Measurements from ENCODE around the gene SOX15. TPM values are rescaled to one million over a fixed set of nuclear protein-coding genes. Genes with fewer than 3 reads are reported as not detected.
A peak's percentile ranks its signal among the peaks of the same experiment; 100 is the strongest.

SOX15 gene
- total RNA-seq, 1 experiment from 2014 or later = 6.3 TPM

- DNase-seq (no peak), ATAC-seq (no peak)
- peak overlapping the region; percentile 95 for H3K4me3 ChIP-seq (ENCODE audit: low read length)
- POLR2A ChIA-PET (ENCODE audit: unreplicated experiment) = no interaction called here
- peaks cover 58% of the 10 kb centered on the region for H3K79me2 ChIP-seq (ENCODE audit: low read length)
- H3K27ac ChIP-seq (ENCODE audit: low read length) = no peak overlapping the region
- intact Hi-C loops (cut with micrococcal nuclease) = no loop called here
- H3K4me1 ChIP-seq (ENCODE audit: insufficient read depth, low read length) = peaks cover 19% of the 10 kb centered on the region
- no TSS peak for BruUV-seq (replicated peaks)
- no peak overlapping the region for H2AFZ ChIP-seq (ENCODE audit: low read length)
- no peaks in the 10 kb centered on the region for H3F3A ChIP-seq (ENCODE audit: low read length, unreplicated experiment)
- no peaks in the 10 kb centered on the region for H3K27me3 ChIP-seq (ENCODE audit: low read length)
- no peaks in the 10 kb centered on the region for H3K9me2 ChIP-seq (replicated peaks; ENCODE audit: low read length)
- H3K9ac ChIP-seq (ENCODE audit: low read length) = no peak overlapping the region
- no peaks in the 10 kb centered on the region for H3K36me3 ChIP-seq (ENCODE audit: low read depth, low read length)
- peak overlapping the region; percentile 91 for H3K4me2 ChIP-seq (ENCODE audit: low read length)
- H4K20me1 ChIP-seq (ENCODE audit: low read length) = peaks cover 8% of the 10 kb centered on the region; the same call in 1 of the 2 replicates
- H3K9me3 ChIP-seq (ENCODE audit: low read length) = no peaks in the 10 kb centered on the region
- TF ChIP-seq EZH2phosphoT487 (IDR thresholded peaks at IDR 0.05; ENCODE audit: borderline replicate concordance, low read length) (no peak), EZH2 (IDR thresholded peaks at IDR 0.05; ENCODE audit: low read length, unreplicated experiment) (no peak), CTCF (conservative IDR thresholded peaks at IDR 0.05; ENCODE audit: low read depth, low read length) (no peak)
- CTCF ChIA-PET = no interaction called here
Measured at GRCh38 chr17:7612294-7612640, 22.4 kb upstream of the SOX15 start.

- H3K27ac ChIP-seq (ENCODE audit: low read length) = no peak overlapping the region
- POLR2A ChIA-PET (ENCODE audit: unreplicated experiment) = no interaction called here
- DNase-seq = no peak
- H3K36me3 ChIP-seq (ENCODE audit: low read depth, low read length) = no peaks in the 10 kb centered on the region
- H2AFZ ChIP-seq (ENCODE audit: low read length) = no peak overlapping the region
- TF ChIP-seq EZH2 (IDR thresholded peaks at IDR 0.05; ENCODE audit: low read length, unreplicated experiment) (no peak), EZH2phosphoT487 (IDR thresholded peaks at IDR 0.05; ENCODE audit: borderline replicate concordance, low read length) (no peak), CTCF (conservative IDR thresholded peaks at IDR 0.05; ENCODE audit: low read depth, low read length) (no peak)
- H3K27me3 ChIP-seq (ENCODE audit: low read length) = no peaks in the 10 kb centered on the region
- peak overlapping the region; percentile 91 for H3K4me2 ChIP-seq (ENCODE audit: low read length)
- peaks cover 59% of the 10 kb centered on the region for H3K79me2 ChIP-seq (ENCODE audit: low read length)
- H3K9me3 ChIP-seq (ENCODE audit: low read length) = no peaks in the 10 kb centered on the region
- H4K20me1 ChIP-seq (ENCODE audit: low read length) = peaks cover 8% of the 10 kb centered on the region; the same call in 1 of the 2 replicates
- no TSS peak for BruUV-seq (replicated peaks)
- H3K4me3 ChIP-seq (ENCODE audit: low read length) = peak overlapping the region; percentile 95; the same call in 1 of the 2 replicates
- CTCF ChIA-PET = no interaction called here
- no peak overlapping the region for H3K9ac ChIP-seq (ENCODE audit: low read length)
- ATAC-seq = no peak
- no peaks in the 10 kb centered on the region for H3F3A ChIP-seq (ENCODE audit: low read length, unreplicated experiment)
- intact Hi-C loops (cut with micrococcal nuclease) = no loop called here
- peaks cover 19% of the 10 kb centered on the region for H3K4me1 ChIP-seq (ENCODE audit: insufficient read depth, low read length)
- no peaks in the 10 kb centered on the region for H3K9me2 ChIP-seq (replicated peaks; ENCODE audit: low read length)
Measured at GRCh38 chr17:7611635-7612293, 21.9 kb upstream of the SOX15 start.

- Histone ChIP-seq H3K27ac (ENCODE audit: low read length) (no peak overlapping the region), H3K79me2 (ENCODE audit: low read length) (peaks cover 65% of the 10 kb centered on the region), H3K9me3 (ENCODE audit: low read length) (no peaks in the 10 kb centered on the region), H3K9me2 (replicated peaks; ENCODE audit: low read length) (no peaks in the 10 kb centered on the region), H3K4me1 (ENCODE audit: insufficient read depth, low read length) (peaks cover 19% of the 10 kb centered on the region), H3K36me3 (ENCODE audit: low read depth, low read length) (no peaks in the 10 kb centered on the region; the same call in 1 of the 2 replicates), H3K9ac (ENCODE audit: low read length) (no peak overlapping the region), H3K27me3 (ENCODE audit: low read length) (no peaks in the 10 kb centered on the region), H4K20me1 (ENCODE audit: low read length) (peaks cover 8% of the 10 kb centered on the region; the same call in 1 of the 2 replicates), H3K4me2 (ENCODE audit: low read length) (no peak overlapping the region), H3K4me3 (ENCODE audit: low read length) (no peak overlapping the region), H2AFZ (ENCODE audit: low read length) (no peak overlapping the region), H3F3A (ENCODE audit: low read length, unreplicated experiment) (no peaks in the 10 kb centered on the region)
- intact Hi-C loops (cut with micrococcal nuclease) = no loop called here
- no peak for DNase-seq
- TF ChIP-seq CTCF (conservative IDR thresholded peaks at IDR 0.05; ENCODE audit: low read depth, low read length) (no peak), EZH2phosphoT487 (IDR thresholded peaks at IDR 0.05; ENCODE audit: borderline replicate concordance, low read length) (no peak), EZH2 (IDR thresholded peaks at IDR 0.05; ENCODE audit: low read length, unreplicated experiment) (no peak)
- ChIA-PET CTCF (no interaction called here), POLR2A (ENCODE audit: unreplicated experiment) (no interaction called here)
- no peak for ATAC-seq
- BruUV-seq (replicated peaks) = no TSS peak
Measured at GRCh38 chr17:7610641-7611040, 20.7 kb upstream of the SOX15 start.
